Activated naive CD4-positive, alpha-beta T cell treated with anti-CD3 and anti-CD28 coated beads, Interleukin-2, amount 50 U/mL, for 24 hours (primary cell): ENCODE results near the gene KCTD11.

Experiments
- H3K27ac Mint-ChIP-seq: one replicate; pipeline ENCODE4 v1.8.0; 2021; ENCODE audit warnings: mild to moderate bottlenecking, mixed read lengths
- H3K27me3 Mint-ChIP-seq: one replicate; pipeline ENCODE4 v1.8.0; 2021; ENCODE audit warnings: mixed read lengths
- H3K36me3 Mint-ChIP-seq: one replicate; pipeline ENCODE4 v1.8.0; 2021; ENCODE audit warnings: mixed read lengths
- H3K4me1 Mint-ChIP-seq: one replicate; pipeline ENCODE4 v1.8.0; 2021; ENCODE audit warnings: mixed read lengths
- H3K4me3 Mint-ChIP-seq: one replicate; pipeline ENCODE4 v1.8.0; 2021; ENCODE audit warnings: mild to moderate bottlenecking, mixed read lengths
- H3K9me3 Mint-ChIP-seq: one replicate; pipeline ENCODE4 v1.8.0; 2021; ENCODE audit warnings: mixed read lengths

Gene KCTD11

DNA sequence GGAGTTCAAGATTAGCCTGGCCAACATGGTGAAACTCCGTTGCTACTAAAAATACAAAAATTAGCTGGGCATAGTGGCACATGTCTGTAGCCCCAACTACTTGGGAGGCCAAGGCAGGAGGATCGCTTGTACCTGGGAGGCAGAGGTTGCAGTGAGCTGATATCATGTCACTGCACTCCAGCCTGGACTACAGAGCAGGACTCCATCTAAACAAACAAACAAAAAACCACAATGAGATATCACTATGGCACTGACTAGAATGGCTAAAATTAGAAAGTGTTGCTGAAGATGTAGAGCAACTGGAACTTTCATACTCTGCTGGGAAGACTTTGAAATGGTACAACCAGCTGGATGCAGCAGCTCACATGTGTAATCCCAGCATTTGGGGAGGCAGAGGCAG, 22.4 kb downstream of the KCTD11 start:
- no peak overlapping the region for H3K4me3 Mint-ChIP-seq
- no peak overlapping the region for H3K27ac Mint-ChIP-seq
- H3K4me1 Mint-ChIP-seq, result no peaks in the 10 kb centered on the region
- no peaks in the 10 kb centered on the region for H3K9me3 Mint-ChIP-seq
- H3K36me3 Mint-ChIP-seq, result peaks cover 1% of the 10 kb centered on the region
- H3K27me3 Mint-ChIP-seq, result peaks cover 7% of the 10 kb centered on the region

DNA sequence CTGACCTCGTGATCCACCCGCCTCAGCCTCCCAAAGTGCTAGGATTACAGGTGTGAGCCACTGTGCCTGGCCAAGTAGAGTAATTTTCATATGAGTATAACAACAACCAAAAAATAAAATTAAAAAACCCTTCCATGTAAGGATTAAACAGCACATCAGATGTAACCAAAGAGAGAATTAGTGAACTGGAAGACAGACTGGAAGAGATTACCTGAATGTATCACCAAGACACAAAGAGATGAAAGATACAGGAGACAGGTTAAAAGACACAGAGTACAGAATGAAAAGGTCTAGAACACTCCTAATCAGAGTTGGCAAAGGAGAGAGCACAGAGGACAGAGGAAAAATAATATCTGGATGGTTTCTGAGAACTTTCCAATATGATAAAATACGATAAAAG, 27.2 kb downstream of the KCTD11 start:
- H3K4me1 Mint-ChIP-seq, result no peaks in the 10 kb centered on the region
- H3K27me3 Mint-ChIP-seq, result peaks cover 28% of the 10 kb centered on the region
- H3K36me3 Mint-ChIP-seq, result peaks cover 1% of the 10 kb centered on the region

DNA sequence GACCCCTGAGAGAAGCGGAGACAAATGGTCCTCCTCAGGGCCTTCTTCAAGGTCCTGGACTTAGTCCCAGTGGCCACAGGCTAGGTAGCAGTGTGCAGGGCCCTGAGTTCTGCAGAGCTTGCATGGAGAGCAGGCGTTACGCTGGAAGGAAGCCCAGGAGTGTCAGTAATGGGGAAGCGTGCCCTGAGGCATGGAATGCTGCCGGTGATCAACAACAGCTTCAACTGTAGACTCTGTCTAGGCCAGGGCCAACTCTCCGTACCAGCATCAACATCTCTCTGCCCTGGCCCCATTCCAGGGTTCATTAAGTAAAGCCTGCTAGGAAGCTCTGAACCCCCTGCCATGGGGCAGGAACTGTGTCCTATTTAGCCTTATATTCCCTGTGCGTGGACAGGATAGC, 28.4 kb downstream of the KCTD11 start:
- peaks cover 28% of the 10 kb centered on the region for H3K27me3 Mint-ChIP-seq
- H3K9me3 Mint-ChIP-seq, result no peaks in the 10 kb centered on the region
- no peak overlapping the region for H3K27ac Mint-ChIP-seq
- peaks cover 5% of the 10 kb centered on the region for H3K4me1 Mint-ChIP-seq
- H3K4me3 Mint-ChIP-seq, result no peak overlapping the region
- peaks cover 1% of the 10 kb centered on the region for H3K36me3 Mint-ChIP-seq

More for the DNA sequence above, 27.2 kb downstream of the KCTD11 start:
- Mint-ChIP-seq H3K27ac (no peak overlapping the region), H3K9me3 (no peaks in the 10 kb centered on the region), H3K4me3 (no peak overlapping the region)

DNA sequence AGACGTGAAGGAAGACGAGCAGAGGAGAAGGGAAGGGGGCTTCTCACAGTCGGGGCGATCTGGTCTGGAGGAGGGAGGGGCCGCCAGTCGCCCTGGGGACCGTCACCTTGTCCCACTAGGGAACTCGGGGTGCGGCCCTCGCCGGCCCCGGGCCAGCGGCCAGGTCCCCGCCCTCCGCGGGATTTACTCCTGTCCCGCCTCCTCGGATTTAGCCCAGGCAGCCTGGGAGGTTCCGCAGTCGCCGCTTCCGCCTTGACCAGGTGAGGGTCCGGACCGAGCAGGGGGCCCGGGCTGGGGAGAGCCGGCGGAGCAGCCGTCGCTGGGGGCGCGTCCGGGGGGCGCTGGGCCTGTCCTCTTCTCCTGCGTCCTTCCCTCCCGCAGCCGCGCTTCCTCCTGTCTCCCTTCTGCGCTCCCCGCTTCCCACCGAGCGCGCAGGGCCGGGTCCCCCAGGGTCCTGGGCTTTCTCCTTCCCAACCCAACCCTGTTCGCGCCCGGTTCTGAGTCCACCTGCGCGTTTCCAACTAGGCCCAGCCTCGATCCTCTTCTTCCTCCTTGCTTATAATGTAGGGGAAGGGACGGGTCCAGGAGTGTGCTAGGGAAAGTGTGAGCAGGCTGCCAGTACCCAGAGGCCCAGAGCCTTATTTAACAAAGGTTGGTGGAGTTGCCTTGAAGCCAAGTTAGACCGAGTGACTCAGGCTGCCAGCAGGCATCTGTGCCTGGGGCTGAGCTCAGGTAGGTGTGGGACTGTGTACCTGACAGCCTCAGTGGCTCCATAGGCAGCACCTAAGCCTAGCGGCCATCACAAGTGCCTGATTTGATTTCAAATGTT, 29.1 kb downstream of the KCTD11 start, which contains the start of gene TNK1:
TNK1 (plus strand) TSS at position 235 of the 829 bp plus-strand sequence. CDS start 1,838 bp downstream, outside the sequence.
- peaks cover 28% of the 10 kb centered on the region for H3K27me3 Mint-ChIP-seq
- H3K9me3 Mint-ChIP-seq, result no peaks in the 10 kb centered on the region
- H3K27ac Mint-ChIP-seq, result no peak within 1 kb of the TSS
- peaks cover 1% of the 10 kb centered on the region for H3K36me3 Mint-ChIP-seq
- no peak within 1 kb of the TSS for H3K4me3 Mint-ChIP-seq
- peaks cover 5% of the 10 kb centered on the region for H3K4me1 Mint-ChIP-seq

DNA sequence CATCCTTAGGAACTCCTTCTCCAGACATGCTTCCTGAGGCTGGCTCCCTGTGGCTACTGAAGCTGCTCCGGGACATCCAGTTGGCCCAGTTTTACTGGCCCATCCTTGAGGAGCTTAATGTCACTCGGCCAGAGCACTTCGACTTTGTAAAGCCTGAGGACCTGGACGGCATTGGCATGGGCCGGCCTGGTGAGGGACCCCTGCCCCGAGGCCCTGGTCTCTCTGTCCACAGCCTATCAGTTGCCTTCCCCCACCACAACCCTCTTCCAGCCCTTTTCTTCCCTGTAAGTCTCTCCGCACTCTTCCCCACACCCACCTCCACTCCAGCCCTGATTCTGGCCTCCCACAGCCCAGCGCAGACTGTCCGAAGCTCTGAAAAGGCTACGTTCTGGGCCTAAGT, 30.9 kb downstream of the KCTD11 start:
- Mint-ChIP-seq H3K4me1 (peaks cover 5% of the 10 kb centered on the region), H3K27me3 (peaks cover 25% of the 10 kb centered on the region), H3K36me3 (no peaks in the 10 kb centered on the region), H3K9me3 (no peaks in the 10 kb centered on the region), H3K27ac (no peak overlapping the region), H3K4me3 (no peak overlapping the region)

DNA sequence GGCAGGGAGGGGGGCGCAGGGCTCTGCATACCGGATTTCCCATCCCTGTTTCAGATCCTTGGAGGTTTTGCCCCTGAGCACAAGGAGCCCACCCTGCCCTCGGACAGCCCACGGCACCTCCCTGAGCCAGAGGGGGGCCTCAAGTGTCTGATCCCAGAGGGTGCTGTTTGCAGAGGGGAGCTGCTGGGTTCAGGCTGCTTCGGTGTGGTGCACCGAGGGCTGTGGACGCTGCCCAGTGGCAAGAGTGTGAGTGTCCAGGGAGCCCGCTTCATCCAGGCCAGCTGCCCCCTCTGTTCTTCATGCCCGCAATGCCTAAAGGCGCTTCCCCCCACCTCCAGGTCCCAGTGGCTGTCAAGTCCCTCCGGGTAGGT, 31.4 kb downstream of the KCTD11 start:
- peak overlapping the region; percentile 33 for H3K4me3 Mint-ChIP-seq
- H3K9me3 Mint-ChIP-seq, result no peaks in the 10 kb centered on the region
- H3K27me3 Mint-ChIP-seq, result peaks cover 25% of the 10 kb centered on the region
- H3K36me3 Mint-ChIP-seq, result no peaks in the 10 kb centered on the region
- H3K4me1 Mint-ChIP-seq, result peaks cover 5% of the 10 kb centered on the region
- H3K27ac Mint-ChIP-seq, result no peak overlapping the region

DNA sequence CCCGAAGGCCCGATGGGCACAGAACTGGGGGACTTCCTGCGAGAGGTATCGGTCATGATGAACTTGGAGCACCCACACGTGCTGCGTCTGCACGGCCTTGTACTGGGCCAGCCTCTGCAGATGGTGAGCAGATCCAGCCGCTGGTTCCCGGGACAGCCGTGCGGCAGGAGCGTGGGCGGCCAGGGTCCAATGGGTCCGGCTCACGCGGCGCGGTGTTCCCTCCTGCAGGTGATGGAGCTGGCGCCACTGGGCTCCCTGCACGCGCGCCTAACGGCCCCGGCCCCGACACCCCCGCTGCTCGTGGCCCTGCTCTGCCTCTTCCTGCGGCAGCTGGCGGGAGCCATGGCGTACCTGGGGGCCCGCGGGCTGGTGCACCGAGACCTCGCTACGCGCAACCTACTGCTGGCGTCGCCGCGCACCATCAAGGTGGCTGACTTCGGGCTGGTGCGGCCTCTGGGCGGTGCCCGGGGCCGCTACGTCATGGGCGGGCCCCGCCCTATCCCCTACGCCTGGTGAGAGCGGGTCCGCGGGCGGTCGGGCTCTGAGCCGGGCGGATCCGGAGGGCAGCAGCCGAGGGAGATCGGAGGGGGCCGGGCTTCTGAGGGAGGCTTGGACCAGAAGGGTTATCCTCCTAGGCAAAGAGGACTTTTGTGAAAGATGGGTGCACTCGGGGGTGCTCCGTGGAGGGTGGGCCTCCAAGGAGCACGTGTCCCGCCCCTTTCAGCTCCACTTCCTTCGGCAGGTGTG, 32.0 kb downstream of the KCTD11 start:
- H3K36me3 Mint-ChIP-seq, result no peaks in the 10 kb centered on the region
- no peaks in the 10 kb centered on the region for H3K9me3 Mint-ChIP-seq
- peaks cover 5% of the 10 kb centered on the region for H3K4me1 Mint-ChIP-seq
- peaks cover 25% of the 10 kb centered on the region for H3K27me3 Mint-ChIP-seq
- H3K4me3 Mint-ChIP-seq, result peak overlapping the region; percentile 83
- peak overlapping the region; percentile 79 for H3K27ac Mint-ChIP-seq

DNA sequence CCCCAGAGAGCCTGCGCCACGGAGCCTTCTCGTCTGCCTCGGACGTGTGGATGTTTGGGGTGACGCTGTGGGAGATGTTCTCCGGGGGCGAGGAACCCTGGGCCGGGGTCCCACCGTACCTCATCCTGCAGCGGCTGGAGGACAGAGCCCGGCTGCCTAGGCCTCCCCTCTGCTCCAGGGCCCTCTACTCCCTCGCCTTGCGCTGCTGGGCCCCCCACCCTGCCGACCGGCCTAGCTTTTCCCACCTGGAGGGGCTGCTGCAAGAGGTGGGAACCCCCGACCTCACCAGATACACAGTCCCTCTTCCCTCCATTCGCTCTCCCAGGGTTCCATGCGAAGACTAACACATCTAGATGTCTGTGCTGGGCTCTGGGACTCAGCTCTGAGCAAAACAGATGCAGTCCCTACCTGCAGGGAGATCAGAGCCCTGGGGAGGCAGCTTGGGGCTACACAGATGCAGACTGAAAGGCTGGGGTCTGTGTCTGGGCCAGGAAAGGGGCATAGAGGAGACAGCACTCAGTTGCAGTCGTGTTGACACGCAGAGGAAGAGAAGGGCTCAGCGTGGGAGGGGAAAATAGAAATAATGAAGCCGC, 32.6 kb downstream of the KCTD11 start:
- Mint-ChIP-seq H3K36me3 (no peaks in the 10 kb centered on the region), H3K27ac (peak overlapping the region; percentile 79), H3K27me3 (peaks cover 18% of the 10 kb centered on the region), H3K4me3 (peak overlapping the region; percentile 83), H3K4me1 (peaks cover 5% of the 10 kb centered on the region), H3K9me3 (no peaks in the 10 kb centered on the region)

DNA sequence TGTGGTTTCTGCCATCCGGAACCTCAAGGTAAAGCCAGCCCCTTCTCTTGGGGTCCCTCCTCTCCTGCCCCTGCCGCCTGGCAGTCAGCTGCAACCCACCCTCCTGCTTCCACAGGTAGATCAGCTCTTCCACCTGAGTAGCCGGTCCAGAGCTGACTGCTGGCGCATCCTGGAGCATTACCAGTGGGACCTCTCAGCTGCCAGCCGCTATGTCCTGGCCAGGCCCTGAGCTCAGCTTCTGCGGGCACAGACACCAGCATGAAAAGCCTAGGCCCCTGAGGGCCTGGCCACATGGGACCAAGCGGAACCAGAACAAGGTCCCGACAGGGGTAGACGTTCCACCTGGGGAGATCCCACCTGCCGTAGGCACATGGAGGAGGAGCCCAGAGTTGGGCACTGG, 36.9 kb downstream of the KCTD11 start:
- Mint-ChIP-seq H3K9me3 (no peaks in the 10 kb centered on the region), H3K27ac (no peak overlapping the region), H3K27me3 (no peaks in the 10 kb centered on the region), H3K4me3 (no peak overlapping the region), H3K4me1 (peaks cover 31% of the 10 kb centered on the region), H3K36me3 (no peaks in the 10 kb centered on the region)

DNA sequence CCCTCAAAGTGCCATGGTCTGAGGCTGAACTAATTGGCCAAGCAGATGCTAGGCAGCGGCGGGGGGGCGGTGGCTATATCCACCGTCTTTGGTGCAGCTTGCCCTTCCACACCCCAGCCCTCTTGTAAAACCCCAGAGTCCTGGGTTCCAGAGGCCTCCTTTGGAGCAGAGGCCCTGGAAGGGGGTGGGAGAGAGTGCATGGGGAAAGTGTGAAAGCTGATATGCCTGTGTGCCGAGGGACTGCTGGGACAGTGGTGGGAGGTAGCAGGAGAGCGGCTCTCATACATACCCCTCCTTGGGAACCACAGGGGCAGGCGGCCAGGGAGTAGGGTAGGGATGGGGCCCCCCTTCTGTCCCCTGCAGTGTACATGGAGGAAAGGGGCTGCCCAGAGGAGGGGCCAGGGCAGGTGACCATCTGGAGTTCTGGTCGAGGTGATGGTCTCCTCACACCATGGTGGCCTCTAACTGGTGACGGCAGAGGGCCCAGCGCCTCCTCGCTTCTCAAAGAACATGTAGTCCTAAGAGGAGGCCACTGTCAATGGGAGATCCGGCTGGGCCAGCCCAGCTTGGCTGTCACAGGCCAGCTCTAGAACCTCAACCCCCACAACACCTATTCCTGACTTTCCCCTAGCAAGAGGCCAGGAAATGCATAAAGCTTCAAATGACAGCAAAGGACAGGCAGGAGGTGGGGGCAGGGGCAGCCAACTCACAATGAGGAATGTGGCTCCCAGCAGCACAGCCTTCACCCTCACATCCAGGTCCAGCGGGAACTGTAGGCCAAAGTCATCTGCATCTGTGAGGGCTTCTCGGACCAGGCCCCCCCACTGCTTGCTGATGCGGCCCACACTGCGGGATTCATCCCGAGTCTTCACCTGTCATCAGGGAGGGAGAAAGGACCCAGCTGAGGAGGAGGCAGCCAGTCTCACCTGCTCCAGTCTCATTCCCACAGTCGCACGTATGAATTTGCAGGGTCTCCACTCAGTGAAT, 38.3 kb downstream of the KCTD11 start:
- no peak overlapping the region for H3K4me3 Mint-ChIP-seq
- H3K9me3 Mint-ChIP-seq, result no peaks in the 10 kb centered on the region
- H3K4me1 Mint-ChIP-seq, result peaks cover 33% of the 10 kb centered on the region
- H3K36me3 Mint-ChIP-seq, result no peaks in the 10 kb centered on the region
- no peak overlapping the region for H3K27ac Mint-ChIP-seq
- no peaks in the 10 kb centered on the region for H3K27me3 Mint-ChIP-seq

DNA sequence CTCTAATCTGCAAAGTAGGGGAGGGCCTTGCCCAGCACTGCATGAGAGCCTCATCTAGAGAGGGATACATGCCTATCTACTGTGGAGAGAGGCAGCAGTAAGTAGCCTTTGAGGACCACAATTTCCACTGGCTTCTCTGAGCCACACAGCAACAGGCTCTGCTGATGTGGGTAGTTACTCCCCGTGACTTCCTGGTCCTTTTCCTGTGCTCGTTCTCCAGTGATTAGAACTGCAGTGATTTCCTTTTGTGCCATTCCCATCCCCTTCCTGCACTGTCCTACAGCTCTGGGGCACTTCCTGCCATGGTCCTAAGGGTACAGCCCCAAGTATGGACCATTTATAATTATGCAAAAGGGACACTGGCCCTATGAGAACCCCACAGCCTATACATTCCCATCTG, 39.3 kb downstream of the KCTD11 start:
- no peaks in the 10 kb centered on the region for H3K9me3 Mint-ChIP-seq
- H3K27ac Mint-ChIP-seq, result no peak overlapping the region
- H3K27me3 Mint-ChIP-seq, result no peaks in the 10 kb centered on the region
- no peak overlapping the region for H3K4me3 Mint-ChIP-seq
- no peaks in the 10 kb centered on the region for H3K36me3 Mint-ChIP-seq
- H3K4me1 Mint-ChIP-seq, result peaks cover 37% of the 10 kb centered on the region

DNA sequence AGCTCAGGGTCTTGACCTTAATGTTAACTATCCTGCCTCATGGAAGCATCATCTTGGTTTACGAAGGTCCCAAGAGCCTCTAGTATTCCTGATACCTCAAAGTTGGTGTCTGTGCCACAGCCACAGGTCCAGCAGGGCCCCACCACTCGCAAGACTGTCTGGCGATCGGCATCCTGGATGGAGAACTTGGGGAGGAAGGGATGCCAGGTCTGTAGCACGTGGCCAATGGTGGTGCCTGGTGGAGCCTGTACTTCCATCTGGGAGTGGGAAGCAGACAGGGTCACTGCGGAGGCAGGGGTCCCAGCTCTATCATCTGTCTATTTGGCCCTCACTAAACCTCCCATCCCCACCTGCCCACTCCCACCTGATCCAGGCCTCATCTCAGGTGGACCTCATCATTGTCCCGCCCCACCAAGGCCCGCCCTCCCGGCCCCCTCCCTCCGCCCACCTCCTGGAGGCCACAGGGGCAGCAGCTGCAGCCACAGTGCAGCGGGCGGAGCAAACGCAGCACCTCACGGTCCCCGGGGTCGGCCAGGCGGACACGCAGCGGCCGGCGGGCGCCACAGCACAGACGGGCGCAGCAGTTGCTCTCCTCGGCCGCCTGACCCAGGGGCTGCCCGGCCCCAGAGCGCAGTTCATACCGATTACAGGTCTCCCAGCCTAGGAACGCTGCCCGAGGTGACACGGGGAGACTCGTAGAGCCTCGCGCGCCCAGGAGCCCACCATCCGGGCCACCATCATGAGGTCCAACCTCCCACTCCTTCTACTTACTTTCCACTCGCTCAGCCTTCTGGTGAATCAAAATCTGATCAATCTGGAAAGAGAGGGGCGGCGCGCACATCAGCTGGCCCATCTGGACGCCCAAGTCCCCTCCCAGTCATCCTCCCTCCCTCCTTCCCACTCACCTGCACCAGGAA, 41.0 kb downstream of the KCTD11 start:
- Mint-ChIP-seq H3K36me3 (no peaks in the 10 kb centered on the region), H3K9me3 (no peaks in the 10 kb centered on the region), H3K4me1 (peaks cover 37% of the 10 kb centered on the region), H3K4me3 (peak overlapping the region; percentile 94), H3K27me3 (no peaks in the 10 kb centered on the region), H3K27ac (peak overlapping the region; percentile 30)

DNA sequence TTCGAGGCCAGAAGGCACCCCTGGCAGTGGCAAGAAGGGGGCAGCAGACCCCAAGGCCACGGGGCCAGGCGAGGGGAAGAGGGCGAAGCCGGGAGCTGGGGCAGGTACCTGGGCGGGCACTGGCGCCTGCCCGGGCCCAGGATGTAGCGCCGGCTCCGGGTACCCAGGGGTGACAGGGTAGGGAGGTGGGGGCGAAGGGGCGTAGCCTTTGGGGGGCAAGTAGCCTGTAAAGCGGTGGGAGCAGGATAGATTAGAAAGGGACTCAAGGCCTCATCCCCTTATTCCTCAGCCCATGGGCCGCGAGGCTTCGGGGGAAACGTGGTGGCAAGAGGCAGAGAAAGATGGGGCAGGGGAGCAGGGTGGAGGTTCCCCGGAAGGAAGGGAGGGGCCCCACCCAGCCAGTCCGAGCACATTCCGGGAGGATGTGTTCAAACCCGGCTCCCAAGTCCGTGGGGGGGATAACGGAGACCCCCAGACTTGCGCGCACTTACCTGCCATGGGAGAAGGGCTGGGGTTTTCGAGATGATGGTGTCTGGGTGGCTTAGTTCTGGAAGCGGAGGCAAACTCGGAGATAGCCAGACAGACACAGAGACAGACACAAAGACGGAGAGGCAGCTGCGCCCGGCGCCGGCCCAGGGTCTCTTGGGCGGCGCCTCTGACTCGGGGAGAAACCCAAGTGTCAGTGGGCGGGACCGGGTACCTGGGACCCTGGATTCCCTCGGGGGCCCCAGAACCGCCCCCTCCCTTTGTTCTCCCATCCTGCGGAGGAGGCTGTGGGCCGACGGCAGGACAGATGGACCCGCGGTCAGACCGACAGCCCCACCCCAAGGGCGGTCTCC, 41.9 kb downstream of the KCTD11 start:
- Mint-ChIP-seq H3K36me3 (no peaks in the 10 kb centered on the region), H3K27ac (peak overlapping the region; percentile 76), H3K4me3 (peak overlapping the region; percentile 94), H3K9me3 (no peaks in the 10 kb centered on the region), H3K4me1 (peaks cover 37% of the 10 kb centered on the region), H3K27me3 (no peaks in the 10 kb centered on the region)
